AML-193 (cell line): ENCODE results near the gene RBM17.
"Not testable (repeated sequence)": the region's sequence is repeated elsewhere in the genome, so short reads cannot be mapped to it uniquely, and the experiment has no call there.

Experiments used
- DNase-seq, 2 experiments: peaks; one replicate each; lab custom pipeline; 2025; lab: John Stamatoyannopoulos, UW

The RBM17 gene

GRCh38 chr10:6080417-6080973, 8.3 kb upstream of the RBM17 start:
- no peak for DNase-seq

GRCh38 chr10:6082496-6083395, 6.1 kb upstream of the RBM17 start:
- no peak for DNase-seq

- no peak for DNase-seq
Measured at GRCh38 chr10:6083523-6084475, 5.0 kb upstream of the RBM17 start.

GRCh38 chr10:6086375-6087233, 2.2 kb upstream of the RBM17 start:
- peak; percentile 68 to 71 for DNase-seq

- DNase-seq: peak in 1 of 2 experiments; percentile 21
Measured at GRCh38 chr10:6089334-6090219, 743 bp downstream of the RBM17 start.

- DNase-seq: no peak
Measured at GRCh38 chr10:6091630-6092029, 2.8 kb downstream of the RBM17 start.

- peak in 1 of 2 experiments; percentile 6 for DNase-seq
Measured at GRCh38 chr10:6092731-6093130, 3.9 kb downstream of the RBM17 start.

- no peak for DNase-seq
Measured at GRCh38 chr10:6095810-6096570, 7.2 kb downstream of the RBM17 start.

GRCh38 chr10:6097063-6097462, 8.2 kb downstream of the RBM17 start:
- DNase-seq: no peak

GRCh38 chr10:6098156-6098555, 9.3 kb downstream of the RBM17 start:
- DNase-seq: no peak

GRCh38 chr10:6100370-6100769, 11.5 kb downstream of the RBM17 start:
- no peak for DNase-seq

- no peak for DNase-seq
Measured at GRCh38 chr10:6101181-6101580, 12.3 kb downstream of the RBM17 start.

- DNase-seq: no peak
Measured at GRCh38 chr10:6102128-6102527, 13.3 kb downstream of the RBM17 start.

GRCh38 chr10:6103591-6103990, 14.8 kb downstream of the RBM17 start:
- no peak for DNase-seq

- not testable (repeated sequence) for DNase-seq
Measured at GRCh38 chr10:6107616-6108015, 18.8 kb downstream of the RBM17 start.

GRCh38 chr10:6108072-6108471, 19.2 kb downstream of the RBM17 start:
- no peak for DNase-seq

- peak in 1 of 2 experiments; percentile 10 for DNase-seq
Measured at GRCh38 chr10:6108631-6109443, 20.0 kb downstream of the RBM17 start.

GRCh38 chr10:6109444-6109775, 20.6 kb downstream of the RBM17 start:
- no peak for DNase-seq

GRCh38 chr10:6110136-6110535, 21.3 kb downstream of the RBM17 start:
- no peak for DNase-seq
